Thoracic aorta (tissue), 2 donors: Measurements from ENCODE around the gene RUVBL2. TPM values are rescaled to one million over a fixed set of nuclear protein-coding genes. Genes with fewer than 3 reads are reported as not detected.
"Not testable (repeated sequence)": the region's sequence is repeated elsewhere in the genome, so short reads cannot be mapped to it uniquely, and the experiment has no call there.

Source experiments
- ATAC-seq: fragments of 150-250 bp; one replicate; pipeline ENCODE4 v1.8.0; 2017; ENCODE audit warnings: low read depth; ENCODE audit not compliant: insufficient number of reproducible peaks, low FRiP score
- DNase-seq: peaks from one replicate; pipeline ENCODE4 v3.0.0-alpha.2; 2020; ENCODE audit warnings: low spot score
- H3K27ac ChIP-seq, 2 donors: fragments of 200-600 bp; sonication (generic); 1 replicate in 1 of 2; 2 replicates in 1 of 2; pipeline ENCODE4 v1.5.1; 2016; ENCODE audit warnings: mild to moderate bottlenecking in 2 of 2, moderate library complexity in 2 of 2
- H3K27me3 ChIP-seq: fragments of 200-600 bp; sonication (generic); replicated peaks from 2 replicates; pipeline ENCODE4 v1.6.0; 2016; ENCODE audit warnings: mild to moderate bottlenecking; ENCODE audit not compliant: insufficient read depth
- H3K36me3 ChIP-seq: fragments of 200-600 bp; sonication (generic); one replicate; pipeline ENCODE4 v1.5.1; 2016
- H3K4me1 ChIP-seq, 2 donors: fragments of 200-600 bp; sonication (generic); 1 replicate in 1 of 2; 2 replicates in 1 of 2; pipeline versions ENCODE4 v1.5.1 to v1.6.0; 2016; ENCODE audit warnings: low read depth in 2 of 2, mild to moderate bottlenecking in 1 of 2; ENCODE audit not compliant: control insufficient read depth in 1 of 2
- H3K4me3 ChIP-seq: fragments of 200-600 bp; sonication (generic); 2 replicates; pipeline ENCODE4 v1.5.1; 2016; ENCODE audit warnings: mild to moderate bottlenecking
- H3K9me3 ChIP-seq: fragments of 200-600 bp; sonication (generic); 2 replicates; pipeline ENCODE4 v1.5.1; 2016
- total RNA-seq, 2 donors: library from RNA; depleted of rRNA; stranded (reverse); fragments of >200 nt; gene quantifications; one replicate each; pipeline versions ENCODE4 v1.1.0 to v1.2.3, GENCODE V29; 2016
- TF ChIP-seq, protein P1 (sequence below): fragments of 200-600 bp; sonication (generic); IDR thresholded peaks from one replicate; pipeline ENCODE4 v1.5.1; 2019; ENCODE audit warnings: antibody characterized with exemption

The RUVBL2 gene
- total RNA-seq, 2 donors from 2014 or later, result 51.6 to 52.3 TPM

DNA sequence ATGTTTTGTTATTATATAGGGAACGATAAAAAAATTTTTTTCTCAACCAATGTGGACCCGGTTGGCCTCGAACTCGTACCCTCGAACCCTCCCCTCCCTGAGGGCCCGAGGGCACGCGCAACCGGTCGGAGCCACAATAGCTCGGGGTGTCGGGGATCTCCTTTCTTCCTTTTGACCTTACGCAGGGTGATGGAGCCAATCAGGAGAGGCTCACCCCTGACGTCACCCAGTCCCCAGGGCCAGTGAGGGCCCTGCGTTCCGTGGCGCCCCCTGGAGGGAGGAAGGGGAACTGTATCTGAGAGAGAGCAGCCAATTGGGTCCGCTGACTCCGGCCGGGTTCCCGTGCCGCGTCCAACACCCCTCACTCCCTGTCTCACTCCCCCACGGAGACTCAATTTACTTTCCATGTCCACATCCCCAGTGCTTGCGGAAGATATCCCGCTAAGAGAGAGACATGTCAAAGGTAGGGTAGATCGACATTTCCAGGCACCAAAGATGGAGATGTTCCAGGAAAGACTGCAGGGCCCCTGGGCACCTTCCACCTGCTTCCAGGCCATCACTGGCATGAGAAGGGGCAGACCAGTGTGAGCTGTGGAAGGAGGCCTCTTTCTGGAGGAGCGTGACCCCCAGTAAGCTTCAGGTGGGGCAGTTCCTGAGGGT lies 38.1 kb downstream of the RUVBL2 start, which contains the start of gene CGB2:
Gene CGB2, plus strand, starts transcription at position 249 of the 660 bp plus-strand sequence. Its CDS starts 206 bp downstream, at position 455.
- H3K27ac ChIP-seq, H3K4me1 ChIP-seq, H3K4me3 ChIP-seq, H3K9me3 ChIP-seq, DNase-seq, H3K36me3 ChIP-seq, H3K27me3 ChIP-seq, ATAC-seq: not testable (repeated sequence)
- TF ChIP-seq, protein P1, sequence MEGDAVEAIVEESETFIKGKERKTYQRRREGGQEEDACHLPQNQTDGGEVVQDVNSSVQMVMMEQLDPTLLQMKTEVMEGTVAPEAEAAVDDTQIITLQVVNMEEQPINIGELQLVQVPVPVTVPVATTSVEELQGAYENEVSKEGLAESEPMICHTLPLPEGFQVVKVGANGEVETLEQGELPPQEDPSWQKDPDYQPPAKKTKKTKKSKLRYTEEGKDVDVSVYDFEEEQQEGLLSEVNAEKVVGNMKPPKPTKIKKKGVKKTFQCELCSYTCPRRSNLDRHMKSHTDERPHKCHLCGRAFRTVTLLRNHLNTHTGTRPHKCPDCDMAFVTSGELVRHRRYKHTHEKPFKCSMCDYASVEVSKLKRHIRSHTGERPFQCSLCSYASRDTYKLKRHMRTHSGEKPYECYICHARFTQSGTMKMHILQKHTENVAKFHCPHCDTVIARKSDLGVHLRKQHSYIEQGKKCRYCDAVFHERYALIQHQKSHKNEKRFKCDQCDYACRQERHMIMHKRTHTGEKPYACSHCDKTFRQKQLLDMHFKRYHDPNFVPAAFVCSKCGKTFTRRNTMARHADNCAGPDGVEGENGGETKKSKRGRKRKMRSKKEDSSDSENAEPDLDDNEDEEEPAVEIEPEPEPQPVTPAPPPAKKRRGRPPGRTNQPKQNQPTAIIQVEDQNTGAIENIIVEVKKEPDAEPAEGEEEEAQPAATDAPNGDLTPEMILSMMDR, result peak; percentile 18

DNA sequence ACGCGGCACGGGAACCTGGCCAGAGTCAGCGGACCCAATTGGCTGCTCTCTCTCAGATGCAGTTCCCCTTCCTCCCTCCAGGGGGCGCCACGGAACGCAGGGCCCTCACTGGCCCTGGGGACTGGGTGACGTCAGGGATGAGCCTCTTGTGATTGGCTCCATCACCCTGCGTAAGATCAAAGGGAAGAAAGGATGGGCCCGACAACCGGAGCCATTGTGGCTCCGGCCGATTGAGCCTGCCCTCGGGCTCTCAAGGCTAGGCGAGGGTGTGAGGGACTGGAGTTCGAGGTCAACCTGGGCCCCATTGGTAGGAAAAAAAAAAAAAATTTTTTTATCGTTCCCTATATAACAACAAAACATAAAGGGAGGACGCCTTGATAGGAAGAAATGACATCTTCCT lies 43.1 kb downstream of the RUVBL2 start, which contains the start of gene CGB1:
Gene CGB1, minus strand, starts transcription at position 81 of the 400 bp plus-strand sequence. CDS start 184 bp downstream, outside the sequence.
- not testable (repeated sequence) for H3K4me1 ChIP-seq, H3K4me3 ChIP-seq, DNase-seq, H3K9me3 ChIP-seq, H3K27ac ChIP-seq, H3K36me3 ChIP-seq, ATAC-seq, H3K27me3 ChIP-seq

DNA sequence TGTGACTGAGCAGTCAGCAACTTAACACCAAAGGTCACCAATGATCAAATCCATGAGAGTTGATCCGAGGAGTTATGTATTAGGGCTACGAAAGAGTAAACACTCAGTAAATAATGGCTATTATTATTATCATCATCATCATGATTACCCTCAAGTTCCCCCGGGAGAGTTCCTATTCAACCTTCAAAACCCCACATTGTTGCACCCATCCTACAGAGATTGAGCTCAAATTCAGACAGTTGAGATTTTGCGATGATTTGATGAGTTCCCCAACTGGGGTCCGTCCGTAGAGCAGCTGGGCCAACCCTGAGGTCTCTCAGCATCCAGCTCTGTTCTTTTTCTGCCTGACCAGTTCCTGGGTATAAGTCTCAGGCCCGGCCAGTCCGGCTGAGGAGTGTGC lies 44.4 kb downstream of the RUVBL2 start:
- H3K27ac ChIP-seq, DNase-seq, H3K36me3 ChIP-seq, H3K4me3 ChIP-seq, H3K4me1 ChIP-seq, H3K27me3 ChIP-seq, H3K9me3 ChIP-seq, ATAC-seq: not testable (repeated sequence)

DNA sequence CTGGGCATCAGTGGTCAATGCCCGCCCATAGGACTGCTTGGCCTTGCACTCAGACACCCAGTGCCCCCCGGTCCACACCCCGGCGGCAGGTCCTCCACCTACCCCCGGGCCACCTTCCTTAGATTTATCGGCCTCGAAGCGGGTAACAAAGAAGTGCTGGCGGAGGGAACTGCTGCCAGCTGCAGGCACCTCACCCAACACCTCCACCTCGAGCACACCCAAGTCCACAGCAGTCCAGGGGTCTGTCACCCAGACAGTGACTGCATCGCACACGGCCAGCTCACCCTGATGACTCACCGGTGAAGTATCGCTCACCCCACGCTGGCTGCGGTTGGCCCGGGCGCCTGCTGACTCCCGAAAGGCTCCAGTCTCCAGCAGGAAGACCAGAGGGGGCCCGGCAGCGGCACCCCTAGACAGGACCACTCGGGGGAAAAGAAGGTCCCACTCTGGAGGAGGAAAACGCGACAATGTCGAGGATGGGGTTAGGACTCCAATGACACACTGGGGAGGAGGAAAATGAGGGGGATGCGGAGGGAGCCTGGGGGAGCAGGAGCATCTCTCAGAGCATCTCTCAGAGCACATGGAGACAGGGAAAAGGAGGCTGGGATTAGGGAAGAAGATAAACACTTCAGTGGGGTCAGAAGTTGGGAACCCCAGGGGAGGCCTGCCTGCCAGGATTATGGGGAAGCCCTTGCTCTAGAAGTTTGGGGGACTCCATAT lies 45.0 kb downstream of the RUVBL2 start:
- not testable (repeated sequence) for H3K27me3 ChIP-seq, H3K4me3 ChIP-seq, DNase-seq, H3K27ac ChIP-seq, H3K4me1 ChIP-seq, H3K36me3 ChIP-seq, ATAC-seq, H3K9me3 ChIP-seq

DNA sequence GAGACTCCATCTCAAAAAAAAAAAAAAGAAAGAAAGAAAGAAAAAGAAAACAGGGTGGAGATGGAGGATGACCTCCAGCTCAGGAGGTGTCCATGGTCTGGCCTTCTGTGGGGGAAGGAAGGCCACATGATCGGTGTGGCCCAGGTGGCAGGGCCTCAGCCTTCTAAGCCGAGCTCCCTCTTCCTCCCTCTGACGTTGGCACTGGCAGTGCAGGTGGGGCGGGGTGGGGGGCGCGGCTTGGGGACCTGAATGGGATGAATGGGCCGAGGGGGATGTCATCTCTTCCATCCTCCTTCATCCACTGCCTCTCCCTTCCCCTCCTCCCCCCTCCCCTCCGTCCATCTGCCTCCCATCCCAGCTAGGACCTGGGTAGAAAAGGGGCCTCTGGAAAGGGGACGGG lies 46.0 kb downstream of the RUVBL2 start:
- H3K4me1 ChIP-seq, H3K9me3 ChIP-seq, H3K36me3 ChIP-seq, H3K27me3 ChIP-seq, ATAC-seq, H3K27ac ChIP-seq, H3K4me3 ChIP-seq, DNase-seq: not testable (repeated sequence)

DNA sequence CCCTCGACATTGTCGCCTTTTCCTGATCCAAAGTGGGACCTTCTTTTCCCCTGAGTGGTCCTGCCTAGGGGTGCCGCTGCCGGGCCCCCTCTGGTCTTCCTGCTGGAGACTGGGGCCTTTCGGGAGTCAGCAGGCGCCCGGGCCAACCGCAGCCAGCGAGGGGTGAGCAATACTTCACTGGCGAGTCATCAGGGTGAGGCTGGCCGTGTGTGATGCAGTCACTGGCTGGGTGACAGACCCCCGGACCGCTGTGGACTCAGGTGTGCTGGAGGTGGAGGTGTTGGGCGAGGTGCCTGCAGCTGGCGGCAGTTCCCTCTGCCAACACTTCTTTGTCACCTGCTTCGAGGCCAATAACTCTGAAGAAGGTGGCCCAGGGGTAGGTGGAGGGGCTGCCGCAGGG lies 48.5 kb downstream of the RUVBL2 start:
- Histone ChIP-seq H3K27ac (no peak overlapping the region), H3K4me1 (no peaks in the 10 kb centered on the region), H3K36me3 (no peaks in the 10 kb centered on the region), H3K4me3 (no peak overlapping the region), H3K27me3 (no peaks in the 10 kb centered on the region), H3K9me3 (no peaks in the 10 kb centered on the region)
- DNase-seq (no peak), ATAC-seq (no peak)
- TF ChIP-seq, protein P1, result no peak

DNA sequence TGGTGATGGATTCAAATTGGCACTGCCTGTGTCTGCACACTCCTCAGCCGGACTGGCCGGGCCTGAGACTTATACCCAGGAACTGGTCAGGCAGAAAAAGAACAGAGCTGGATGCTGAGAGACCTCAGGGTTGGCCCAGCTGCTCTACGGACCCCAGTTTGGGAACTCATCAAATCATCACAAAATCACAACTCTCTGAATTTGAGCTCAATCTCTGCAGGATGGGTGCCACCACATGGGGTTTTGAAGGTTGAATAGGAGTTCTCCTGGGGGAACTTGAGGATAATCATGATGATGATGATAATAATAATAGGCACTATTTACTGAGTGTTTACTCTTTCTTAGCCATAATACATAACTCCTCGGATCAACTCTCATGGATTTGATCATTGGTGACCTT lies 49.0 kb downstream of the RUVBL2 start:
- H3K4me1 ChIP-seq, H3K27ac ChIP-seq, H3K9me3 ChIP-seq, H3K27me3 ChIP-seq, ATAC-seq, H3K4me3 ChIP-seq, H3K36me3 ChIP-seq, DNase-seq: not testable (repeated sequence)

DNA sequence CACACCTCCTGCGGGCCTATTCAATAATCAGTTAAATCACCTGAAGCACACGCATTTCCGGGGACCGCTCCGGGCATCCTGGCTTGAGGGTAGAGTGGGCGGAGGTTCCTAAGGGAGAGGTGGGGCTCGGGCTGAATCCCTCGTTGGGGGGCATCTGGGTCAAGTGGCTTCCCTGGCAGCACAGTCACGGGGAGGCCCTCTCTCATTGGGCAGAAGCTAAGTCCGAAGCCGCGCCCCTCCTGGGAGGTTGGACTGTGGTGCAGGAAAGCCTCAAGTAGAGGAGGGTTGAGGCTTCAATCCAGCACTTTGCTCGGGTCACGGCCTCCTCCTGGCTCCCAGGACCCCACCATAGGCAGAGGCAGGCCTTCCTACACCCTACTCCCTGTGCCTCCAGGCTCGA lies 49.9 kb downstream of the RUVBL2 start, which contains the start of gene CGB5:
Gene CGB5, plus strand, starts transcription at position 301 of the 400 bp plus-strand sequence. CDS start 362 bp downstream, outside the sequence.
- not testable (repeated sequence) for ATAC-seq

DNA sequence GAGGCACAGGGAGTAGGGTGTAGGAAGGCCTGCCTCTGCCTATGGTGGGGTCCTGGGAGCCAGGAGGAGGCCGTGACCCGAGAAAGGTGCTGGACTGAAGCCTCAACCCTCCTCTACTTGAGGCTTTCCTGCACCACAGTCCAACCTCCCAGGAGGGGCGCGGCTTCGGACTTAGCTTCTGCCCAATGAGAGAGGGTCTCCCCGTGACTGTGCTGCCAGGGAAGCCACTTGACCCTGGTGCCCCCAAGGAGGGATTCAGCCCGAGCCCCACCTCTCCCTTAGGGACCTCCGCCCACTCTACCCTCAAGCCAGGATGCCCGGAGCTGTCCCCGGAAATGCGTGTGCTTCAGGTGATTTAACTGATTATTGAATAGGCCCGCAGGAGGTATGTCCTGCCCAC lies 55.3 kb downstream of the RUVBL2 start, which contains the start of gene CGB8:
Gene CGB8, minus strand, starts transcription at position 101 of the 400 bp plus-strand sequence. CDS start 372 bp downstream, outside the sequence.
- H3K27me3 ChIP-seq, H3K36me3 ChIP-seq, H3K27ac ChIP-seq, ATAC-seq, H3K4me1 ChIP-seq, H3K4me3 ChIP-seq, H3K9me3 ChIP-seq, DNase-seq: not testable (repeated sequence)

More for the DNA sequence above, 49.9 kb downstream of the RUVBL2 start, which contains the start of gene CGB5:
- not testable (repeated sequence) for H3K27me3 ChIP-seq, H3K4me3 ChIP-seq, H3K27ac ChIP-seq, H3K4me1 ChIP-seq, H3K9me3 ChIP-seq, H3K36me3 ChIP-seq, DNase-seq

DNA sequence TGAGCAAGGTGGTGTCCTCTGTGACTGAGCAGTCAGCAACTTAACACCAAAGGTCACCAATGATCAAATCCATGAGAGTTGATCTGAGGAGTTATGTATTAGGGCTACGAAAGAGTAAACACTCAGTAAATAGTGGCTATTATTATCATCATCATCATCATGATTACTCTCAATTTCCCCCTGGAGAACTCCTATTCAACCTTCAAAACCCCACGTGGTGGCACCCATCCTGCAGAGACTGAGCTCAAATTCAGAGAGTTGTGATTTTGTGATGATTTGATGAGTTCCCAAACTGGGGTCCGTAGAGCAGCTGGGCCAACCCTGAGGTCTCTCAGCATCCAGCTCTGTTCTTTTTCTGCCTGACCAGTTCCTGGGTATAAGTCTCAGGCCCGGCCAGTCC lies 56.1 kb downstream of the RUVBL2 start:
- not testable (repeated sequence) for H3K27ac ChIP-seq, H3K4me1 ChIP-seq, H3K9me3 ChIP-seq, DNase-seq, ATAC-seq, H3K4me3 ChIP-seq, H3K27me3 ChIP-seq, H3K36me3 ChIP-seq
